ENCODE results near the gene SLC25A23. TPM values are rescaled to one million over a fixed set of nuclear protein-coding genes. Genes with fewer than 3 reads are reported as not detected.

Gene SLC25A23
- total and polyA plus RNA-seq, 12 donors: 53.4 to 126 (median 94.6) TPM

DNA sequence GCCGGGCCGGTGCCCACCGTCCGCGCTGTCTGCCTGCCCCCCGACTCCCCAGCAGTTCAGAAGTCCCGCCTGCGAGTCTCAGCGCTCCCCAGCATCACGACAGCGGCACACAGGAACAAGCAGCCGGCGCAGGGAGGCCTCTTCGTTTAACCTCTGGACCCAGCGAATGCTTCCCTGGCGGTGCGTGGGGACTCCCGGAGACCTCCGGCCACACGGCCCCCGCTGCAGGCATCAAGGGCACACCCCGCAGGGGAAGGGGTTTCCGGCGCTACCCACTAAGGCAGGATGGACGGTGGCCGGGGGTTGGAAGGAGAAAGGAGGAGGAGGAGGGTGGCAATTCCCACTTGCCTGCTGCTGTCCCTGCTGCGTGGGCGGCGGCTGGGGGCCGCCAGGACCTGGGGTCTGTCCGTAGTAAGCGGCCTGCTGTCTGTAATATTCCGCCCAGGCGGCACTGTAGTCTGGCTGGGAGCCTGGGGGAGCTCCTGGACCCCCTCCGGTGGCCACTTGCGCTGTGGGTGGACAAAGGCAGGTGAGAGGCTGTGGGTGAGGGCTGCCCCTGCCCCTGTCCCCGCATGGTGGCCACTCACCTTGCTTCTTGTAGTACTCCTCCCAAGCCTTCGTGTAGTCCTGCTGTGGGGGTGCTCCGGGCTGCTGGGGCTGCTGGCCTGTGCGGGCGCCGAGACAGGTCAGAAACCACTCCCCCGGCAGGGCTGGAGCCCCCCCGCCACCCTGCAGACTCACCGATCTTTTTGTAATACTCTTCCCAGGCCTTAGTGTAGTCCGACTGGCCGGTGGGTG is 44.6 kb downstream of the SLC25A23 start:
- Histone ChIP-seq H3K9me3 (no peaks in the 10 kb centered on the region), H3K27me3 (no peaks in the 10 kb centered on the region), H3K27ac (no peak overlapping the region), H3K4me1 (peaks cover 0 to 26% (median 0%) of the 10 kb centered on the region in 9 donors), H3K4me3 (no peak overlapping the region), H3K36me3 (peaks cover 10 to 69% (median 59%) of the 10 kb centered on the region in 9 donors)
- intact Hi-C loops (cut with DNase I): loop anchor here in 1 of 10 donors (10.0 kb wide), 1 partner anchor 190 kb away; no protein-coding TSS in a partner anchor
- 90 to 91% methylated on average over 47 of the region's 47 CpGs for WGBS, 2 donors
- DNase-seq: no peak
- TF ChIP-seq, protein P1, sequence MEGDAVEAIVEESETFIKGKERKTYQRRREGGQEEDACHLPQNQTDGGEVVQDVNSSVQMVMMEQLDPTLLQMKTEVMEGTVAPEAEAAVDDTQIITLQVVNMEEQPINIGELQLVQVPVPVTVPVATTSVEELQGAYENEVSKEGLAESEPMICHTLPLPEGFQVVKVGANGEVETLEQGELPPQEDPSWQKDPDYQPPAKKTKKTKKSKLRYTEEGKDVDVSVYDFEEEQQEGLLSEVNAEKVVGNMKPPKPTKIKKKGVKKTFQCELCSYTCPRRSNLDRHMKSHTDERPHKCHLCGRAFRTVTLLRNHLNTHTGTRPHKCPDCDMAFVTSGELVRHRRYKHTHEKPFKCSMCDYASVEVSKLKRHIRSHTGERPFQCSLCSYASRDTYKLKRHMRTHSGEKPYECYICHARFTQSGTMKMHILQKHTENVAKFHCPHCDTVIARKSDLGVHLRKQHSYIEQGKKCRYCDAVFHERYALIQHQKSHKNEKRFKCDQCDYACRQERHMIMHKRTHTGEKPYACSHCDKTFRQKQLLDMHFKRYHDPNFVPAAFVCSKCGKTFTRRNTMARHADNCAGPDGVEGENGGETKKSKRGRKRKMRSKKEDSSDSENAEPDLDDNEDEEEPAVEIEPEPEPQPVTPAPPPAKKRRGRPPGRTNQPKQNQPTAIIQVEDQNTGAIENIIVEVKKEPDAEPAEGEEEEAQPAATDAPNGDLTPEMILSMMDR (IDR thresholded peaks at IDR 0.05): no peak
- ATAC-seq: no peak

DNA sequence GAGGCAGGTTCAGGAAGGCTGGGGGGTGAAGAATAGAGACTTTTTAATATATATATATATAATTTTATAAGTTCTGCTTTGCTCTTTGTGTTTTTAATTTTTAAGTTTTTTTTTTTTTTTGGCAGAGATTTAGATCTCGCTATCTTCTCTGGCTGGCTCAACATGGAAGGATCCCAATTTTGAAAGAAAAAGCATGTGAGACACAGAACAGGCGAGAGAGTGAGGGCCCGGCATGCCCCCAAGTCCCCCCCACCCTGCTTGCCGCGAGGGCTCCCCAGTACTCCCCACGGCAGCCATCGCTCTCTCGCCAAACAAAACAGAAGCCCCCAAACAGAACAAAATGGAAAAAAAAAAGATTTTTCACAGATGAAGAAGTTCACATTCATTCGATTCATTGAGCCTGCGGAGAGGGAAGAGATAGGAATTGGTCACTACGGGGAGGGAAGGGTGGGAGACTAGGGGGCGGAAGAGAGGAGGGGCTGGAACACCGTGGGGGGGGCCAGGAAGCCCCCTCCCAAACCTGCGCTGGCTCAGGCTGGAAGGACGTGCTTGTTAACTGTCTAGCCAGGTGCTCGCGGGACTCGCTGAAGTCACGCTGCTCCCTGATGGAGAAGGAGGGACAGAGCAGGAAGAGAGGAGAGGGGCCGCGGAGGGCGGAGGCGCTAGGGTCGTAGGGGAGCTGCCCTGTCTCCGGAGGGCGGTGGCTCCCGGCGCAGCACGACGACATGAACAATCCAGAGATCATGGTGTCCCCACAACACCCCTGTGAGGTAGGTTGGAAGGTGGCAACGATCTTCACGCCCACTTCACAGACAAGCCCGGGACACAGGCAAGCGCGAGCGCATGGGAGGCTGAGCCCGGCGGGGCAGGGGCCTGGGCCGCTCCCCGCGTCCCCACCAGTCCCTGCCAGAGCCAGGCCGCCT is 45.6 kb downstream of the SLC25A23 start:
- H3K36me3 ChIP-seq: peaks cover 10 to 59% (median 49%) of the 10 kb centered on the region in 9 donors
- peak overlapping the region in 1 of 10 donors; percentile 41 for H3K27ac ChIP-seq
- TF ChIP-seq, protein P1 (IDR thresholded peaks at IDR 0.05): no peak
- WGBS, 2 donors: 75% methylated on average over 42 of the region's 42 CpGs
- ATAC-seq (no peak), DNase-seq (no peak)
- intact Hi-C loops (cut with DNase I): loop anchor here in 1 of 10 donors (10.0 kb wide), 1 partner anchor 189 kb away; no protein-coding TSS in a partner anchor
- no peak overlapping the region for H3K4me3 ChIP-seq
- H3K9me3 ChIP-seq: no peaks in the 10 kb centered on the region
- H3K4me1 ChIP-seq: peaks cover 0 to 20% (median 0%) of the 10 kb centered on the region in 9 donors
- no peaks in the 10 kb centered on the region for H3K27me3 ChIP-seq

DNA sequence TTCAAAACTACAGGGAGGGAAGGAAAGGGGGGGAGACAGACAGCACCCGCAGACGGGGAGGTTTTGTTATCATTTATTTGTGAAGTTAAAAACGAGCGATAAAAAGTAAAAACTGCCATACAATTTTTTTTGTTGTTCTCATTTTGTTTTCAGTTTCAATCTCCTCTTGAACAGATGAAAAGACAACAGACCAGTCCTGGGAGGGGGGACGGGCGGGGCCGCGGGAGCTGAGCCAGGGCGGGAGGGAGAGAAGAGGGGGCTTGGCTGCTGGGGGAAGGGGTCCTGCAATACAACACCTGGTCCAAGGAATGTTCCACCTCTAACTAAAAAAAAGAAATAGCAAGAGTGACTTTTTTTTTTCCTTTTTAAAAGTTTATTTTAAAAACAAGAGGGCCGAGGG is 46.3 kb downstream of the SLC25A23 start:
- Histone ChIP-seq H3K9me3 (no peaks in the 10 kb centered on the region), H3K27me3 (no peaks in the 10 kb centered on the region), H3K4me3 (no peak overlapping the region), H3K27ac (peak overlapping the region in 2 of 10 donors; percentile 30 to 41), H3K4me1 (peaks cover 0 to 20% (median 0%) of the 10 kb centered on the region in 9 donors), H3K36me3 (peaks cover 10 to 52% (median 42%) of the 10 kb centered on the region in 9 donors)
- intact Hi-C loops (cut with DNase I): loop anchor here in 1 of 10 donors (10.0 kb wide), 1 partner anchor 188 kb away; no protein-coding TSS in a partner anchor
- TF ChIP-seq, protein P1 (IDR thresholded peaks at IDR 0.05): no peak
- WGBS, 2 donors: 60 to 63% methylated on average over 10 of the region's 10 CpGs
- no peak for ATAC-seq
- no peak for DNase-seq

Data from heart right ventricle (tissue), 16 donors.